HT-29 (cell line): Measurements from ENCODE around the gene PWP1. TPM values are rescaled to one million over a fixed set of nuclear protein-coding genes. Genes with fewer than 3 reads are reported as not detected.

Experiments
- DNase-seq: peaks from one replicate; pipeline ENCODE4 v3.0.0-alpha.2; 2015; ENCODE audit warnings: low spot score
- total RNA-seq: library from RNA; depleted of rRNA; stranded (reverse); fragments of >200 nt; shearing (Covaris generic); gene quantifications from 2 replicates; pipeline ENCODE4 v1.2.3, GENCODE V29; 2014; rRNA removed

PWP1 gene
- 32.0 and 34.8 TPM in 2 replicates for total RNA-seq

- peak; percentile 98 for DNase-seq
Measured at GRCh38 chr12:107685360-107686248, at the start of gene PWP1. Gene PWP1, plus strand, starts transcription at chr12:107685799. Its CDS starts 101 bp downstream, at chr12:107685900.

- no peak for DNase-seq
Measured at GRCh38 chr12:107641154-107641553, 44.4 kb upstream of the PWP1 start.

- DNase-seq = no peak
Measured at GRCh38 chr12:107642240-107642639, 43.4 kb upstream of the PWP1 start.

GRCh38 chr12:107645630-107646333, 39.8 kb upstream of the PWP1 start:
- DNase-seq = no peak

- DNase-seq = no peak
Measured at GRCh38 chr12:107646436-107646835, 39.2 kb upstream of the PWP1 start.

GRCh38 chr12:107649661-107650061, 35.9 kb upstream of the PWP1 start:
- no peak for DNase-seq

- DNase-seq = no peak
Measured at GRCh38 chr12:107650977-107651376, 34.6 kb upstream of the PWP1 start.

- no peak for DNase-seq
Measured at GRCh38 chr12:107651571-107652449, 33.8 kb upstream of the PWP1 start.

- DNase-seq = no peak
Measured at GRCh38 chr12:107653519-107653918, 32.1 kb upstream of the PWP1 start.

- no peak for DNase-seq
Measured at GRCh38 chr12:107654873-107655272, 30.7 kb upstream of the PWP1 start.

GRCh38 chr12:107655281-107656065, 30.1 kb upstream of the PWP1 start:
- DNase-seq = no peak

GRCh38 chr12:107656302-107656701, 29.3 kb upstream of the PWP1 start:
- no peak for DNase-seq

GRCh38 chr12:107657133-107657532, 28.5 kb upstream of the PWP1 start:
- DNase-seq = no peak

GRCh38 chr12:107657621-107658020, 28.0 kb upstream of the PWP1 start:
- no peak for DNase-seq

- no peak for DNase-seq
Measured at GRCh38 chr12:107660235-107660634, 25.4 kb upstream of the PWP1 start.

- no peak for DNase-seq
Measured at GRCh38 chr12:107660861-107661415, 24.7 kb upstream of the PWP1 start.

- no peak for DNase-seq
Measured at GRCh38 chr12:107661830-107662229, 23.8 kb upstream of the PWP1 start.

- no peak for DNase-seq
Measured at GRCh38 chr12:107662484-107662883, 23.1 kb upstream of the PWP1 start.

- DNase-seq = no peak
Measured at GRCh38 chr12:107663277-107663676, 22.3 kb upstream of the PWP1 start.

- no peak for DNase-seq
Measured at GRCh38 chr12:107666009-107666408, 19.6 kb upstream of the PWP1 start.

- DNase-seq = no peak
Measured at GRCh38 chr12:107667464-107667863, 18.1 kb upstream of the PWP1 start.
